HG02759 (cell line): Measurements from ENCODE around the gene SP7.
"Not testable (repeated sequence)": the region's sequence is repeated elsewhere in the genome, so short reads cannot be mapped to it uniquely, and the experiment has no call there.

Source experiments
- ATAC-seq: cut with Tn5 transposase; IDR thresholded peaks from one replicate; pipeline ENCODE4 v1.9.1; 2021; ENCODE audit warnings: mild to moderate bottlenecking, moderate library complexity; ENCODE audit not compliant: unreplicated experiment

Gene SP7

GRCh38 chr12:53347905-53348304 lies 11.8 kb upstream of the SP7 start:
- ATAC-seq: no peak

- no peak for ATAC-seq
Observed at GRCh38 chr12:53346491-53346890, 10.3 kb upstream of the SP7 start.

- no peak for ATAC-seq
Observed at GRCh38 chr12:53345486-53346188, 9.5 kb upstream of the SP7 start.

GRCh38 chr12:53344824-53345485 lies 8.8 kb upstream of the SP7 start:
- peak; percentile 82 for ATAC-seq

- ATAC-seq: no peak
Observed at GRCh38 chr12:53344487-53344823, 8.3 kb upstream of the SP7 start.

- ATAC-seq: no peak
Observed at GRCh38 chr12:53343969-53344368, 7.8 kb upstream of the SP7 start.

GRCh38 chr12:53343449-53343848 lies 7.3 kb upstream of the SP7 start:
- ATAC-seq: no peak

GRCh38 chr12:53340398-53340797 lies 4.2 kb upstream of the SP7 start:
- no peak for ATAC-seq

GRCh38 chr12:53338916-53339315 lies 2.8 kb upstream of the SP7 start:
- no peak for ATAC-seq

GRCh38 chr12:53338017-53338416 lies 1.9 kb upstream of the SP7 start:
- no peak for ATAC-seq

GRCh38 chr12:53334822-53335221 lies 1.3 kb downstream of the SP7 start:
- no peak for ATAC-seq

- no peak for ATAC-seq
Observed at GRCh38 chr12:53333845-53334244, 2.3 kb downstream of the SP7 start.

GRCh38 chr12:53333289-53333688 lies 2.9 kb downstream of the SP7 start:
- no peak for ATAC-seq

GRCh38 chr12:53332744-53333143 lies 3.4 kb downstream of the SP7 start:
- ATAC-seq: no peak

GRCh38 chr12:53332339-53332738 lies 3.8 kb downstream of the SP7 start:
- ATAC-seq: not testable (repeated sequence)

GRCh38 chr12:53330671-53331070 lies 5.5 kb downstream of the SP7 start:
- ATAC-seq: no peak

GRCh38 chr12:53328043-53328435 lies 8.1 kb downstream of the SP7 start:
- no peak for ATAC-seq

- ATAC-seq: no peak
Observed at GRCh38 chr12:53327435-53328042, 8.6 kb downstream of the SP7 start.

- ATAC-seq: no peak
Observed at GRCh38 chr12:53326460-53327185, 9.5 kb downstream of the SP7 start.

- ATAC-seq: no peak
Observed at GRCh38 chr12:53325511-53326061, 10.6 kb downstream of the SP7 start.

- peak; percentile 57 for ATAC-seq
Observed at GRCh38 chr12:53324779-53325510, 11.2 kb downstream of the SP7 start.
